ENCODE results near the gene MUC12. TPM values are rescaled to one million over a fixed set of nuclear protein-coding genes. Genes with fewer than 3 reads are reported as not detected.
A peak's percentile ranks its signal among the peaks of the same experiment; 100 is the strongest.
"Not testable (repeated sequence)": the region's sequence is repeated elsewhere in the genome, so short reads cannot be mapped to it uniquely, and the experiment has no call there.

MUC12 gene
- total RNA-seq: 1 to 10 TPM in 2 of 6 donors, under 1 TPM in 1, not detected in 3; 0.69 to 2.1 (median 1.8) TPM

- DNase-seq: no peak
- peaks cover 0 to 35% (median 30%) of the 10 kb centered on the region in 4 donors for H3K27me3 ChIP-seq
- no peaks in the 10 kb centered on the region for H3K36me3 ChIP-seq
- peaks cover 13 to 18% (median 17%) of the 10 kb centered on the region in 4 donors for H3K4me1 ChIP-seq
- no peaks in the 10 kb centered on the region for H3K9me3 ChIP-seq
- ATAC-seq (ENCODE audit: low FRiP score in 2 of 2): no peak
- WGBS, 2 donors: 44 to 52% methylated on average over 12 of the region's 12 CpGs
- H3K27ac ChIP-seq: no peak within 1 kb of the TSS
- TF ChIP-seq EP300 (IDR thresholded peaks at IDR 0.05) (no peak), POLR2AphosphoS5 (IDR thresholded peaks at IDR 0.05) (no peak)
- TF ChIP-seq, protein P1, sequence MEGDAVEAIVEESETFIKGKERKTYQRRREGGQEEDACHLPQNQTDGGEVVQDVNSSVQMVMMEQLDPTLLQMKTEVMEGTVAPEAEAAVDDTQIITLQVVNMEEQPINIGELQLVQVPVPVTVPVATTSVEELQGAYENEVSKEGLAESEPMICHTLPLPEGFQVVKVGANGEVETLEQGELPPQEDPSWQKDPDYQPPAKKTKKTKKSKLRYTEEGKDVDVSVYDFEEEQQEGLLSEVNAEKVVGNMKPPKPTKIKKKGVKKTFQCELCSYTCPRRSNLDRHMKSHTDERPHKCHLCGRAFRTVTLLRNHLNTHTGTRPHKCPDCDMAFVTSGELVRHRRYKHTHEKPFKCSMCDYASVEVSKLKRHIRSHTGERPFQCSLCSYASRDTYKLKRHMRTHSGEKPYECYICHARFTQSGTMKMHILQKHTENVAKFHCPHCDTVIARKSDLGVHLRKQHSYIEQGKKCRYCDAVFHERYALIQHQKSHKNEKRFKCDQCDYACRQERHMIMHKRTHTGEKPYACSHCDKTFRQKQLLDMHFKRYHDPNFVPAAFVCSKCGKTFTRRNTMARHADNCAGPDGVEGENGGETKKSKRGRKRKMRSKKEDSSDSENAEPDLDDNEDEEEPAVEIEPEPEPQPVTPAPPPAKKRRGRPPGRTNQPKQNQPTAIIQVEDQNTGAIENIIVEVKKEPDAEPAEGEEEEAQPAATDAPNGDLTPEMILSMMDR (IDR thresholded peaks at IDR 0.05): no peak
- H3K4me3 ChIP-seq: no peak within 1 kb of the TSS
Observed at GRCh38 chr7:100969066-100969615, at the start of gene MUC12. TSS of gene MUC12 (plus strand) at chr7:100969565. CDS start at chr7:100969623, 58 bp downstream.

DNA sequence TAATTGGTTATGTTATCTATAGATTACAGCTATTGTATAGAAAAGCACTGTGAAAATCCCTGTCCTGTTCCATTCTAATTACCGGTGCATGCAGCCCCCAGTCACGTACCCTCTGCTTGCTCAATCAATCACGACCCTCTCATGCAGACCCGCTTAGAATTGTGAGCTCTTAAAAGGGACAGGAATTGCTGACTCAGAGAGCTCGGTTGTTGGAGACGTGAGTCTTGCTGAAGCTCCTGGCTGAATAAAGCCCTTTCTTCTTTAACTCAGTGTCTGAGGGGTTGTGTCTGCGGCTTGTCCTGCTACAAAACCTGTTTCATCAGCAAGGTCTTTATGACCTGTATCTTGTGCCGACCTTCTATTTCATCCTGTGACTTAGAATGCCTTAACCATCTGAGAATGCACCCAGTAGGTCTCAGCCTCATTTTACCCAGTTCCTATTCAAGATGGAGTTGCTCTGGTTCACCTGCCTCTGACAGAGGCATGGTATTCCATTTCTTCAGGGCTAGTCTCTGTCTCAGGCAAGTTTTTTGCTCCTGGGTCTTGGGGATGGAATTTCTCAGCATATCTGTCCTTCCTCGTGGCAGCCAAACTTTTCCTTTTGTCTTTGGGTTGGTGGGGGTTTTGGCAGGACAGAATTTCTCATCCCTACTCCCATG is 49.5 kb upstream of the MUC12 start:
- H3K27me3 ChIP-seq; H3K27ac ChIP-seq; H3K4me1 ChIP-seq; H3K9me3 ChIP-seq; H3K4me3 ChIP-seq; DNase-seq; ATAC-seq (ENCODE audit: low FRiP score in 2 of 2); H3K36me3 ChIP-seq: not testable (repeated sequence)
- 73 to 76% methylated on average over 9 of the region's 9 CpGs for WGBS, 2 donors

- ATAC-seq (ENCODE audit: low FRiP score in 2 of 2) (no peak), DNase-seq (no peak)
- no peaks in the 10 kb centered on the region for H3K27me3 ChIP-seq
- H3K9me3 ChIP-seq: no peaks in the 10 kb centered on the region
- no peak overlapping the region for H3K4me3 ChIP-seq
- no peak overlapping the region for H3K27ac ChIP-seq
- no peak for TF ChIP-seq POLR2A (IDR thresholded peaks at IDR 0.05)
- no peak for TF ChIP-seq POLR2AphosphoS5 (IDR thresholded peaks at IDR 0.05)
- TF ChIP-seq EP300 (IDR thresholded peaks at IDR 0.05): no peak
- TF ChIP-seq, protein P1 (IDR thresholded peaks at IDR 0.05): no peak
- H3K36me3 ChIP-seq: no peaks in the 10 kb centered on the region
- H3K4me1 ChIP-seq: peaks cover 0 to 9% (median 0%) of the 10 kb centered on the region in 4 donors
Observed at GRCh38 chr7:100921039-100921438, 48.3 kb upstream of the MUC12 start.

DNA sequence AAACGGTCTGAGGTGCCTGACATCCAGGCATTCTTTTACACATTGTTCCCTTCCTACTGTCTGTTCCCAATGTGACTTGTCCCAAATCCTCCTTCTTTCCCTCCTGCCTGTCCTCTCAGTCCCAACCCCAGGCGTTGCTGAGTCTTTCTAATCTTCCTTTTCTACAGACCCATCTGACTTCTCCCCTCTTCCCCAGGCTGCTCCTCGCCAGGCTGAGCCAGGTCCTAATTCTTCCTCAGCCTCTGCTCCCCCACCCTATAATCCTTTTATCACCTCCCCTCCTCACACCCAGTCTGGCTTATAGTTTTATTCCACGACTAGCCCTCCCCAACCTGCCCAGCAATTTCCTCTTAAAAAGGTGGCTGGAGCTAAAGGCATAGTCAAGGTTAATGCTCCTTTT is 45.7 kb upstream of the MUC12 start:
- WGBS, 2 donors: 48 to 55% methylated on average over 4 of the region's 4 CpGs

DNA sequence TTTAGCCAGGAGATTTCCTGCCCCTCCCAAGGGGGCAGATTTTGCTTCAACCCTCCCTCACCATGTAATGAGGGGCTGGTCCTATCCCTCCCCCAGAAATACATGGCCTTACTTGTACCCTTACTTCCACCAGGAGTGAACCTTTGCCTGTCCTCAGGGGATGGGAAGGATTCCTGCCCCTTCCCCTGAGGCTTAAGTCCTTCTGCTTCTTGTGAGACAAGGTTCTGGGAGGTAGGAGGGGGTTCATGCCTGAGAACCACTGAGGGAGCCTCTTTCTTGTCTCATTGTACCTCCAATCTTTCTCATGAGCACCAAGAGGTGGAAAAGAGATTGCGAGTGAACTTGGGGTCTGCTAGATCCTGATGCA is 39.6 kb upstream of the MUC12 start:
- H3K27ac ChIP-seq: peak overlapping the region in 3 of 4 donors; percentile 2 to 37 (median 11)
- WGBS, 2 donors: 94 to 96% methylated on average over 1 of the region's 1 CpG
- no peak for ATAC-seq (ENCODE audit: low FRiP score in 2 of 2)

More for the DNA sequence above, 45.7 kb upstream of the MUC12 start:
- H3K36me3 ChIP-seq; DNase-seq; ATAC-seq (ENCODE audit: low FRiP score in 2 of 2); H3K9me3 ChIP-seq; H3K4me1 ChIP-seq; H3K27ac ChIP-seq; H3K27me3 ChIP-seq: not testable (repeated sequence)
- H3K4me3 ChIP-seq: peak overlapping the region in 1 of 4 donors; percentile 21

More for the DNA sequence above, 39.6 kb upstream of the MUC12 start:
- Histone ChIP-seq H3K4me3 (no peak overlapping the region), H3K9me3 (no peaks in the 10 kb centered on the region), H3K4me1 (no peaks in the 10 kb centered on the region), H3K27me3 (no peaks in the 10 kb centered on the region), H3K36me3 (no peaks in the 10 kb centered on the region)
- DNase-seq: no peak
- TF ChIP-seq, protein P1 (IDR thresholded peaks at IDR 0.05): no peak
- TF ChIP-seq POLR2AphosphoS5 (IDR thresholded peaks at IDR 0.05) (no peak), EP300 (IDR thresholded peaks at IDR 0.05) (no peak), POLR2A (IDR thresholded peaks at IDR 0.05) (no peak)
